ENCODE measurements around the gene THBS1.

GRCh38 chr15:39602143-39602542 is 21.3 kb downstream of the THBS1 start:
- TF ChIP-seq FOXM1 (IDR thresholded peaks at IDR 0.05; ENCODE audit: borderline replicate concordance) (no peak), BHLHE40 (IDR thresholded peaks at IDR 0.05; ENCODE audit: borderline replicate concordance) (no peak), L3MBTL2 (conservative IDR thresholded peaks at IDR 0.05) (no peak), TARDBP (IDR thresholded peaks at IDR 0.05) (no peak), ELF4 (IDR thresholded peaks at IDR 0.05) (no peak), SP1 (IDR thresholded peaks at IDR 0.05) (no peak), PKNOX1 (IDR thresholded peaks at IDR 0.05) (no peak), FOXK2 (IDR thresholded peaks at IDR 0.05) (no peak), ZNF384 (IDR thresholded peaks at IDR 0.05) (no peak), LEF1 (IDR thresholded peaks at IDR 0.05; ENCODE audit: borderline replicate concordance) (no peak), NFRKB (IDR thresholded peaks at IDR 0.05) (no peak), FOXA1 (IDR thresholded peaks at IDR 0.05) (no peak), SUZ12 (IDR thresholded peaks at IDR 0.05) (no peak)
